Measurements from ENCODE around the gene SFN. TPM values are rescaled to one million over a fixed set of nuclear protein-coding genes. Genes with fewer than 3 reads are reported as not detected.
A peak's percentile ranks its signal among the peaks of the same experiment; 100 is the strongest.

The SFN gene
- total RNA-seq, 1 experiment from 2014 or later = 262 TPM

GRCh38 chr1:26900001-26900814, 37.3 kb downstream of the SFN start, which contains the start of gene GPATCH3:
TSS of gene GPATCH3 (minus strand) at chr1:26900467. CDS start at chr1:26900442, 25 bp downstream.
- DNase-seq (ENCODE audit: low read depth) = peak; percentile 77
- in situ Hi-C loops (cut with HindIII; ENCODE audit: low pct_unique_long_range_greater_than_20kb, low sequenced_read_pairs) = no loop called here

GRCh38 chr1:26900815-26901511, 38.0 kb downstream of the SFN start:
- DNase-seq (ENCODE audit: low read depth) = no peak
- in situ Hi-C loops (cut with HindIII; ENCODE audit: low pct_unique_long_range_greater_than_20kb, low sequenced_read_pairs) = no loop called here

GRCh38 chr1:26907071-26907917, 44.3 kb downstream of the SFN start:
- peak; percentile 91 for DNase-seq (ENCODE audit: low read depth)
- in situ Hi-C loops (cut with HindIII; ENCODE audit: low pct_unique_long_range_greater_than_20kb, low sequenced_read_pairs) = no loop called here

GRCh38 chr1:26909951-26910342, 47.0 kb downstream of the SFN start:
- no peak for DNase-seq (ENCODE audit: low read depth)
- in situ Hi-C loops (cut with HindIII; ENCODE audit: low pct_unique_long_range_greater_than_20kb, low sequenced_read_pairs) = no loop called here

GRCh38 chr1:26910343-26911160, 47.6 kb downstream of the SFN start:
- in situ Hi-C loops (cut with HindIII; ENCODE audit: low pct_unique_long_range_greater_than_20kb, low sequenced_read_pairs) = no loop called here
- DNase-seq (ENCODE audit: low read depth) = peak; percentile 66

- in situ Hi-C loops (cut with HindIII; ENCODE audit: low pct_unique_long_range_greater_than_20kb, low sequenced_read_pairs) = no loop called here
Measured at GRCh38 chr1:26911399-26912146, 48.6 kb downstream of the SFN start.

GRCh38 chr1:26912147-26912490, 49.2 kb downstream of the SFN start:
- no peak for DNase-seq (ENCODE audit: low read depth)
- in situ Hi-C loops (cut with HindIII; ENCODE audit: low pct_unique_long_range_greater_than_20kb, low sequenced_read_pairs) = no loop called here

More at GRCh38 chr1:26911399-26912146, 48.6 kb downstream of the SFN start:
- no peak for DNase-seq (ENCODE audit: low read depth)

GRCh38 chr1:26913389-26913753, 50.4 kb downstream of the SFN start:
- in situ Hi-C loops (cut with HindIII; ENCODE audit: low pct_unique_long_range_greater_than_20kb, low sequenced_read_pairs) = no loop called here
- no peak for DNase-seq (ENCODE audit: low read depth)

Other genes starting within 250 kb of the SFN start
- 8.4 and 9.5 TPM in 2 replicates for gene ARID1A, start 167.1 kb upstream of the SFN start, total RNA-seq (2014; rRNA removed; shearing (Covaris generic); ENCODE audit: low replicate concordance)
- gene PIGV, start 75.2 kb upstream of the SFN start, total RNA-seq (2014; rRNA removed; shearing (Covaris generic); ENCODE audit: low replicate concordance) = 14.7 and 35.1 TPM in 2 replicates
- 17.4 and 23.5 TPM in 2 replicates for gene ZDHHC18, start 36.5 kb upstream of the SFN start, total RNA-seq (2014; rRNA removed; shearing (Covaris generic); ENCODE audit: low replicate concordance)
- 16.1 and 16.9 TPM in 2 replicates for gene GPN2, start 27.1 kb downstream of the SFN start, total RNA-seq (2014; rRNA removed; shearing (Covaris generic); ENCODE audit: low replicate concordance)
- gene GPATCH3, start 37.3 kb downstream of the SFN start, total RNA-seq (2014; rRNA removed; shearing (Covaris generic); ENCODE audit: low replicate concordance) = 13.0 and 17.3 TPM in 2 replicates
- not detected in 2 replicates for gene NR0B2, start 50.8 kb downstream of the SFN start, total RNA-seq (2014; rRNA removed; shearing (Covaris generic); ENCODE audit: low replicate concordance)
- 36.2 and 41.3 TPM in 2 replicates for gene NUDC, start 58.6 kb downstream of the SFN start, total RNA-seq (2014; rRNA removed; shearing (Covaris generic); ENCODE audit: low replicate concordance)
- gene KDF1, start 97.3 kb downstream of the SFN start, total RNA-seq (2014; rRNA removed; shearing (Covaris generic); ENCODE audit: low replicate concordance) = 0.61 and 0.96 TPM in 2 replicates
- gene TRNP1, start 130.5 kb downstream of the SFN start, total RNA-seq (2014; rRNA removed; shearing (Covaris generic); ENCODE audit: low replicate concordance) = 177 and 245 TPM in 2 replicates
- 5.2 and 7.7 TPM in 2 replicates for gene TENT5B, start 149.7 kb downstream of the SFN start, total RNA-seq (2014; rRNA removed; shearing (Covaris generic); ENCODE audit: low replicate concordance)